Pons (tissue), 1 donor: ENCODE results near the gene PDE1A.

ENCODE experiments used
- DNase-seq: peaks from one replicate; pipeline ENCODE4 v3.0.0-alpha.2; 2016; ENCODE audit warnings: low spot score

Gene PDE1A

DNA sequence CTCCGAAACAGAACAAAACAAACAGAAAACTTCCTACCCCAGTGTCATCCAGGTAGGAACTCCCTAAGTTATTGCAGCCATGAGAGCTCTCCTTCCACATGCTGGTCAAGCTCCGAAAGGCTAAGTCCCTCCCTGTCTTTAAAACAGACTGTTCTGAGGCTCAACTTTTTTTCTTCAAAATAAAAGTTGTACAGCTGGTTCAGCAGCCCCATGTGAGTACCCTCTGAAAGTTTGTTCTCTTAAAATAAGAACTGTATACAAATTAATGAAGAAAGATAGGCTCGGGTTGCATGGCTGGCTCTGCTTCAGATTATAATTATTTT is at the start of gene PDE1A:
PDE1A (minus strand) TSS at position 119 of the 323 bp plus-strand sequence.
- no peak for DNase-seq

DNA sequence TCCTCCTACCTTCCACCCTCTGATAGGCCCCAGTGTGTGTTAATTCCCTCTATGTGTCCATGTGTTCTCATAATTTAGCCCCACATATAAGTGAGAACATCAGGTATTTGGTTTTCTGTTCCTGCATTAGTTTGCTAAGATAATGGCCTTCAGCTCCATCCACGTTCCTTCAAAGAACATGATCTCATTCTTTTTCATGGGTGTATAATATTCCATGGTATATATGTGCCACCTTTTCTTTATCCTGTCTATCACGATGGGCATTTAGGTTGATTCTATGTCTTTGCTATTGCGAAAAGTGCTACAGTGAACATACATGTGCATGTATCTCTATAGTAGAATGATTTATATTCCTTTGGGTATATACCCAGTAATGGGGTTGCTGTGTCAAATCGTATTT is 46.8 kb upstream of the PDE1A start:
- no peak for DNase-seq

DNA sequence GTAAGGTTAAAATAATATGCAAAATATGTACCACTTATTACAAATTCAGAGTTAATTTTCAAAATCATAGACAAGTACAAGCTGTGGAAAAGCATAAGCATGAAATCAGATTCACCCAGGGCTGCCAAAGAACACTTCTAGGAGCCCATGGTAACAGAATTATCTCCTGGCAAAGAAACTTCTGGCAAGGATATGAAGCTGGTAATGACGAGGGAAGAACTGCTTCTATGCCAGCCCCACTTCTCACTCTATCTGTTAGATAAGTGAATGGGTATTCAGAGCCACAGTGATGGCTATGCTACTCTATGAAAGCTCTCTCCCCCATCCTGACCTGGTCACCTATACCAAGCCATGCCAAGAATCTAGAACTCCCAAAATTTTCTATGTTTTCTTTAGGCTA is 36.9 kb upstream of the PDE1A start:
- DNase-seq, result no peak

DNA sequence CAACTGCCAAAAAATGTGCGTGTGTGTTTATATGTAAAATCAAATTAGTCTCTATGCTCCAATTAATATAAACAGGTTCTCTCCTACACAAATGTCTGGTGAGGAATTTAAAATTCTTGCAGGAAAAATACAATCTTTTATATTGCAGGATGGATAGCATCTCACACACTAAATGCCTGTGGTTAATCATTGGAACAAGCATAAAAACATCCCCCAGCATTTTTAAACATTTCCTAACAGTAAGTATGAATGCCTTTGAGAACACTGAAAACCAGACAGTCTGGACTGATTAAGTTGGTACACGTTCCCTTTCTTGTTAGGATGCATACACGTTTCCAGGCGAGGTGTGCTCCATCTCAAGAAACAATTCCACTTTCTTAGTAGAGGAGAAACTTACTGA is 29.9 kb upstream of the PDE1A start:
- DNase-seq, result no peak

DNA sequence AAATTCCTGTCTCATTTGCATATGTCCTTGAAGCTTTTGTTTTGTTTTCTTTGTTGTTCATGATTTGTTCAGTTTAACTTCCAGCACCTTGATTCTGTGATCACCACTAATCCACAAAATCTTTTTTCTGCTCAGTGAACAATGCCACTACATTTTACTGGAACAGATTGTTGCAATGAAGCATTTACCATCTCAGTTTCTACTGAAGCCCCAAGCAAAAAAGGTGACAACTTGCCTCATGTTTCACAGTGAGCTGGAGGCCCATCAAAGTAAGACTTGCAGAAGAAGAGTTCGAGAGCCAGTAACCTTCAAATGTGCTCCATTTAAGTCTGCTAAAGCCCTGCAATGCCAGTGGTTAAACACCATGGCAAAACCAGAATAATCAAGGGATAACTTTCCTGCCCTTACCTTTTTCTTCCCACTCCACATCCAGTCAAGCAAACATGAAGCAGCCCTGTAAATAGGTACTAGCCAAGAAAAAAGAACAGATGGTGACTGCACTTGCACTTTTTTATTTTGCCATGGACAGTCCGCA is 25.7 kb upstream of the PDE1A start:
- no peak for DNase-seq

DNA sequence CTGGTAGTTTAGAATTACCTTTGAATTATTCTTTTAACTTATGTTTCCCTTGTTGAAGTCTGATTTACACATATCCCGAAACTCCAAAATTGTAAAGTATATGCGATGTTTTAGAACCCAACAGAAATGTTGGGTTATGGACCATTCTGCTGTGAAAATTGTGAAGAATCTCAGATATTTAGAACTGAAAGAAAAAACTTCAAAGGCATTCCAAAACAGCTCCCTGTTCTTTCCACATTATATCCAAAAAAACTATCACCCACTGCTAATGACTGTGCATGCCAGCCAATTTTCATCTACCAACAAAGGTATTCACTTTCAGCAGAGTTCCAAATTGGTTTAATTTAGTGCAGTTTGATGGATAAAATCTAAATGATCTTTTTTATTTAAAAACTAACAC is 21.5 kb upstream of the PDE1A start:
- no peak for DNase-seq

DNA sequence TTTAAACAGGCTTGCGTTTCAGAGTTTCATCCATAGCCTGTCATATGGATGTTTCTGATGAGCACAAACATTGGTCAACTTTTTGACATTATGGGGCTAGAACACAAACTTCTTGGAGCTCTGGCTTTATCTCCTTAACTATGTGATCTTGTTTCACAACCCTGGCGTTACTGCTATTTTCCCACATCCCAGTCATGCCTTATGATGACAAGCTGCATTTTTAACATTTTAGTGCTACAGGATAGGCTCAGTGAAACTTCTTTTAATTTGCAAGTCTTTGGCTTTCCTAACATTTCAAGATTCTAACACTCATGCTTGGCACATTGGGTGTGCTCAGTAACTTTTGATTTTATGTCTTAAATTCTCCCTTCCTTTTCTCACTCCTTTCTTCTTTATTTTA is 21.0 kb upstream of the PDE1A start:
- no peak for DNase-seq

DNA sequence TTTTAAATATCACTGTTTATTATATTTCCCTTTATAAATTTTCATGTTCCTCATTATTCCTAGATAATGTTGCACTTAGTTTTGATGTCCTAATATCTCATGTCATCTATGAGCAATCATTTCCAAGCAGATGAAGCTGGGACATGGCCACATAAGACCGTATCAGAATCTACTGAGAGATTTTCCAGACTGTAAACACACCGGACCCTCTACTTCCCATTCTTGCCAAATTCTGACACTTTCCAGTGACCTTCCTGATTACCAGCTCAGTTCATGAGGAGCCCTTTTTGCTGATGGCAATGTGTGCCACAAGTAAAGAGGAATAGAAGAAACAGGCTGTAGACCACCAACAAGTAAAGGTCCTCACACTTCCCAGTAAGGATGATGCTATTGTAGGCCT is 20.3 kb upstream of the PDE1A start:
- DNase-seq, result no peak

DNA sequence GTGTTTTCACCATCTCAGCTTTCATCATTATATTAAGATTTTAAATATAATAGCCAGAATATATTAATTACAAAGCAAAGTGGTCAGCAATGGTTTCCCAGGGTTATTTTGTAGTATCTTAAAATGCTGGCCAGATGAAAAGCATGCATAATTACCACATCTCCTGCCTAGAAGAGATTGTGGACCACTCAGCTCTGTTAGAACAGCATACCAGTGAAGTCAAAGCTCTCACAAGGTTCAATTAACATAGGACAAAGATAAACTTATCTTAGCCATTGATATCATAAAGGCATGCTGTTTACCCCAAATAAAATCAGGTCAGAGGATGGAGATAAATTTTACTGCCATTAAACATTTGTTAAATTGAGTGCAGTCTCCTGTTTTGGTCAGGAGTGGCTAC is 19.3 kb upstream of the PDE1A start:
- no peak for DNase-seq

DNA sequence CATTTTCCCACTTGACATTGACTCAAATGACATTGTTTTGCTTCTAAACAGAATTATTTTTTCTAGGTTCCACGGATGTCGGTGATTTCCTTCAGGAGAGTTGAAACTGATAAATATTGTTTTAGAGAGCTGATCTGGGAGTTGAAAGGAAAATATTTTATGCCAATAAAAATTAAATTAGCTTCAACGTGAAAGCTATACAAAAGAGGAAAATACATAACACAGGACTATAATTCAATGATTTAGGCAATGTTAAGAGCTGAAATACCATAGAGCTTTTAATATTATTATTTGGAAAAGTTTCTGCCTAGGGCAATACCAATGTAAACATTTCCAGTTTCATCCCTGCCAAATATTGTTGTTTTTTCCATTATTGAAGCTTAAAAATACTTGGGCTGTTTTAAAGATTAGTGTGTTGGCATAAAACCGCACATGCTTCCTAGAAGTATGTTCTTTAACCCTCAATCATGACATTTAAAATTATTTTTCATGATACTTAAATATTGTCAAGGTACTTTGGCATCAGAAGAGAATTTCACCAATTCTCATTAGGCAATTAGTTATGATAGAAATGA is 18.6 kb upstream of the PDE1A start:
- no peak for DNase-seq

DNA sequence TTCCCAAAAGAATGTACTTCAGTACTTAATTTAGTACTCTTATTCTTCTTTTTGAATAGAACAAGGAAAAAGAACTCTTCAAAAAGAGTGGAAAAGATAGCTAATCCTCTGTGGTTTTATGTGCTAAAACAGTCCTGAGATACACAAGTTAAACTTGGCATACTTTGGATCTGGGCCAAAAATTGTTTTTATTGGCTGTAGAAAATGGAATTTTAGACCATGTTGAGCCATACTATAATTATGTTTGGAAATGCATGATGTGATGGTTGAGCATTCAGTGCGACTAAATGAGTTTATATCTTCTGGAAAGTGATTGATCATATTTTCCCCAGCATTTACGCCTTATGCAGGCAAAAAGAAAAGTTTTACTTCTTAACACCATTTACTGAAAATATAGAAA is 18.0 kb upstream of the PDE1A start:
- DNase-seq, result no peak

DNA sequence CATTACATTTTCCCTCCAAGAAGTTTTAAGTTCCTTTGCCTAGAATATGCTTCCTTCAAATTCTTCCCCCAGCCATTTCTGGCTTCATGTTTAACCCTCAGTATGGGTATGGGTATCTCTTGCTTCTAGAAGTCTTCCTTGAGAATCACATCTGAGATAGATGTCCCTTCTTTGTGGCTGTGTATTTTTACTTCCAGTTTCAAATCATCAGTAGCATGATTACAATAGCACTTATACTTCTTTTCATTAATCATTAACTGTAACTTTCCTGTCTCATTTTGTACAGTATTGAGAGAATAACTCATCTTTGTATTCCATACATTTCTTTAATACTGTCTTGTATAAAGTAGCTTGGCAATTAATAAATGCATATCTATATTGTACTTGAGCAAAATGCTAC is 17.3 kb upstream of the PDE1A start:
- no peak for DNase-seq

DNA sequence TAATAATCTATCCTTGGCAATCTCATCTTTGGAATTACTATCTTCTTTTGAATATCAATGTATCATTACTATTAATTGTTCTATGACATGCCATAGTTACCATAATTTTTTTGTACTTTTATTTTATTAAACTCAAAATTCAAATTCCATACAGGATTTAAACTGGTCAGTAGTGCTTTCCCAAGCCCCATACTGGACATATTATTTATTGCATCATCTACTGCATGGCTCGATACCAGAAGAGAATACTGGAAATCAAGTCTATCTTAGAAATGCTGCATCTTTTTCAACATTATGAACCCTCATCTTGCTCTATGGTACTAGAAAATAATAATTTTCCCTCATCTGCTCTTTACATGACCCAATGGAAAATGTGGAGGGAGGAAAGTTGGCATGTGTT is 9.4 kb upstream of the PDE1A start:
- no peak for DNase-seq

DNA sequence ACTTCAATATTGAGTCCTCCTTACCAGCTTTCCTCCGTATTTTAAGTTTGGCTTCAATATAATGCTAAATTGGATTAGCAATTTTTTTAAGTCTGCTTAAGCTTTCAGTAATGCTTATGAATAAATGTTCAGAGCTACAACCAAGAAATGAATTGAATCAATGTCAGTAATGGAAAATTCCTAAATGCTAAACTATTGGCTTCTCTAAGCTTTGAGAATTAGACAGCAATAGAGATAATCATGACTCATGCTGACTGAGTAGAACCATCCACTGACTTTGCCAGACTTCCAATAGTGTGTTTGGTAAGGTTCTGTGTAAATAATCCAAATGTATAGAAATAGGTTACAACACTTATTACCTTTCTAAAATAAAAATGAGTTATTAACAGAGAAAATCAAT is 8.9 kb upstream of the PDE1A start:
- DNase-seq, result peak; percentile 23

DNA sequence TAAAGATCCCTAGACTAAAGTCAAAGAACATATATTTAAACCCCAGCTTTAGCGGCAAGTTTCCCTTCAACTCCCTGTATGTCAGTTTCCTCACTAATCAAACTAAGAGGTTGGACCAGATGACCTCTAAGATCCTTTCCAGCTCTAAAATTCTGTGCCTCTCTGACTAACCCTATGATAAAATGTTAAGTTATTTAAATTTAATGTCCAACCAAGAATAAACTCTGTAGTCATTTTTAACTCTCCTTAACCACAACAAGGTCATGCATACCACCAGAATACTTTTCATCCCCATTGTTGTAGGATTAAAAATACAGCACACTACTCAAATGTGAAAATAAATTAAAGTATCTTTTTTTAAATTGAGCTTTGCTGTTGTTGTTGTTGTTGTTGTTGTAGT is 5.2 kb upstream of the PDE1A start:
- DNase-seq, result no peak

DNA sequence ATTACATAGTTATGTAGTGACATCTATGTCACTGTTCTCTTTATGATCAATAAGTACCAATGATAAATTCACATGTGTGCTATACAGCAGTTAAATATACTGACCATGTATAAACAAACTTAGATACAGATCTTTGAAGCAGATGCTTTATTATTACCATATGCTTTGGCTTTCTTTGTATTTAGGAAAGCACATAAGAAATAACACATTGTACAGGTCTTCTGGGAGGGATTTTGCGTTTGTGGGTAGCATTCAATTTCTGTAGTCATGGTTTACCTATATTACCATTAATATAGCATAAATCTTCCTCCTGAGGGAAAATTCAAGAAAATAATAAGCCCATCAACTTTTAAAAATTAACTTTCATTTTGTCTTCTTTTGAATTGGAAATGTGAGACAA is 1.6 kb upstream of the PDE1A start:
- DNase-seq, result no peak

DNA sequence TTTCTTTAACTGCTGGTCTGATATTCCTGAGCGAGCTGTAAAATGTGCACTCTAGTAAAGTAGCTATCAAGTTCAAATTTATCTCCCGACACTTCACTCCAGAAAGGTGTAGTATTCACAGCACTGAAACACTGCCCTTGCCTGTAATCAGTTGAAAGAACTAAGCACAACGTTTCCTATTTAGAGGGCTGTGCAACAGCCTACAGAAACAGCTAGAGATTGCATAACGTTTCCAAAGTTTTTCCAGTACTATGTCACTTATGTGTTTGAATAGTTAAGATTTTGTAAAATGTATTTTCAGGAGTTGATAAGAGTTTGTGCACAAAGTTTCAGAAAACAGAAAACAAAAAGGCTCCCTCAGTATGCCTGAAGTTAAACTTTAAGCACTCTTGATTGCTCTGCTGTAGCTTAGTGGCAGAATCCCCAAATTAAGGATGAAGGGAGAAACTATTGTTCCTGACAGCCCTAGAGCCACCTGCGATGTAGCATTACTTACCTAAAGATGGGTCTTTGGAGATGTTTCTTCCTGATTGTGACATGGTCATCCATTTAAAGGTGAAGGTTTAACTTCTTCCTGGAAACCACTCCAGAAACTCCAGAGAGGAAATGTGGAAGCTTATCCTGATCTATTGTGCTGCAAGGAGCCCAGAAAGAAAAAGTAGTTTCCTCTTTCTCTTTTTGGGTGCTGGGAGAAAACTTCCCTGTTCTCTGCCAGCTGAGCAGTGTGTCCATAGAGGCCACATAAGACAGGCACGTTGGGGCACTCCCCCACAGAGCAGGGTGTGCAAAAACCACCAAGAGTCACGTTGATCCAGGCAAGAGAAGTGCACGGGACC is 536 bp downstream of the PDE1A start:
- no peak for DNase-seq

DNA sequence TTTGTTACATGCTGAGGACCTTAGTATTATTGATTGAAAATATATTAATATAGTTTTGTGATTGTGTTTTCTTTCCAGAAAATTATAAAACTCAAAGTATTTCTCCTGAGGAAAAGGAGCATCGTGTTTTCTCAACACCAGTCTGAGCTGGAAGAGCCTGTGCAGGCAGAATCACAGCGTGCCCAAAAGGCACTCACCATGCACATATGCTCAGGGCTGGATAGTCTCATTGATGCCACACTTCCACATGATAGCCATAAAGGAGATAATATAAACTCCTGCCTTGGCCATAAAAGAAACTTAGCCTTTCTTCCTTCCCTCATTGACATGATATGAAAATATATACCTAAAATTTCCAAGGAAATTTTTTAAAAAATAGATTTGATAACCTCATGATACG is 4.0 kb downstream of the PDE1A start:
- DNase-seq, result no peak

DNA sequence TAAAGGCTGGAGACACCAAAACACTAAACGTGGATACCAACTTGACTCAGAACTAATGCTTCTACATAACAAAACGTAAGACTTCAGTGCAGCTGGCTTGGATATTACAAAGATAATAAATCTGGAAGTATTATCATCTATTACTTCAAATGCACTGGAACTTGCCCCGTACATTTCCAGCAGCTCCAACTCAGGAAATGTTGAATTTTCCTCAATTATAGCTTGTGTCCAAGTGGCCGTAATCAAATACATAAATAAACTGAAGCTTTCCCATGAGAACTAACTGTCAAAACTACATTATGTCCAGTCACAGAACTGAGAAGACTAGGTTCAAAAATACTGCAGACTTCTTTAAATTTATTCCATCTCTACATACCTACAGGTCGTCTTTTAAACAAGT is 6.2 kb downstream of the PDE1A start:
- no peak for DNase-seq

DNA sequence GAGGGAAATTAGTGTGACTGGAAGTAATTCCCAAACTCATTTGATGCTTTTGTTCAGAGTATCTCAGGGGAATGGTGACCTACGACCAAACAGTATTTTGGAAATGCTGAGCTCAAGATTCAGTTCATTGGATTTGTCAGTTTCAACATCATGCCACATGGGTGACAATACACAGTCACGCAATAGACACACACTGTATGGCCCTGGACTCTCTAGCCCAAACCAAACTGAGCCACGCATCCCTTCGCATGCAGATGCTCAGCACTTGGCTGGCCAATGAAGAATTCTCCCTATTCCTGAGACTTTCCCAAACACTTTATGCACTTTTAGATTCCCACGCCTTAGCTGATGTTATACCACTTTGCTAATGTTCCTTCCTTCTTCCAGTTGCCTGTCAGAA is 10.0 kb downstream of the PDE1A start:
- DNase-seq, result no peak

DNA sequence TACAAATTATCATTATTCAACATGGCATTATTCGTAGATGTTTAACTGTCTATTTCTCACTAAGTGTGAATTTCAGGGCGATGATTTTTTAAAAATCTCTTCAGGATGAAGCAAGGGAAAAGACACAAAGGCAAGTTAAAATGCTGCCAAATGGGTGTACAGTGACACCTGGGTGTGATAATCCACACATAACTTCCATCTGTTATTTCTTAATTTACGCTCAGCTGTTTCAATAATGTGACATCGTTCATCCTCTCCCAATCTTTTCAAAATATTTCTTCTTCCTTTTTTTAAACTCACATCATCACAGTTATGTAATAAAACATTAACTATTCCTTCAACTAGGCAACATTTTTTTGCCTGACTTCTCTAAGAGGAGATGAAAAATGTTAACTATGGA is 10.6 kb downstream of the PDE1A start:
- DNase-seq, result no peak

DNA sequence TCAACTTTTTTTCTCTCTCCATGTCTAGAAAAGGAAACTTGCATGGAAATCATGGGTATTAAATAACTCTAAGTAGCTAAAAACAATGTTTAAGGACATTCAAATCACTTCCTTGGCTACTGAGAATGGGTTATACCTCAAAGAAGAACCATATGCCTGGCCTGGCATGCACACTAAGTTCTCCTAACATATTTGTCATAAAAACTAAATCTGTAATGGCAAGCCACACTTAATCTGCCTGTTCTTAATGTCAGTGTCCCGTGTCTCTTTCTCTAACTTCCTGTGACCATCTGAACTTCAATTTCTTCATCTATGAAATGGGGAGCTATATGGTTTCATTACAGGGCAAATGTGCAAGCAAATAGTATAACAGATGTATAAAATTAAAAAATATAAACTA is 11.1 kb downstream of the PDE1A start:
- no peak for DNase-seq

DNA sequence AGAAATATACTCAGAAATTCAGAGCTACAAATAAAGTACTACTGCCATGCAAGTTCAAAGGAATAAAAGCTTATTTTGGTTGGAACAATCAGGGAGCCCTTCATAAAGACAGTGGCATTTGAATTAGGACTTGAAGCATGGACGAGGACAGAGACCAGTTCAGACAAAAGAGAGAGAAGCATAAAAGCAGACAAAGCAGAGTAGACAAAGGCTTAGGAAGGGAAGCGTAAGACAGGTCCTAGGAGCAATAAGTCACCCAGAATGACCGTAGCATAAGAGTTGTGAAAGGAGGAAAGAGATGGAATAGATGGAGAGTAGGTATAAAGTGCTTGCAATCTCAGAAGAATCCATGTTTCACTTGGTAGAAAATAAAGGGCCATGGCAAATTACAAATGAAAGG is 14.0 kb downstream of the PDE1A start:
- DNase-seq, result no peak

DNA sequence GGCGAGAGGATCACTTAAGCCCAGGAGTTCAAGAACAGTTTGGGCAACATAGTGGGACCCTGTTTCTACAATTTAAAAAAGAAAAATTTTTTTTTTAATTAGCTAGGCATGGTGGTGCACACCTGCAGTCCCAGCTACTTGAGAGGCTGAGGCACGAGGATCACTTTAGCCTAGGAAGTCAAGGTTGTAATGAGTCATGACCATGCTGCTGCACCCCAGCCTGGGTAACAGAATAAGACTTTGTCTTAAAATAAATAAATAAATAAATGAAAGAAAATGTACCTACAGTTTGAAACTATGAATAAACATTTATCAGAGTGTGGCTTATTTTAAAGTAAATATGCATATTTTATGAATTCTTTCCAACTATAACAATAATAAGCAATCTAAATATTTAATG is 16.7 kb downstream of the PDE1A start:
- DNase-seq, result no peak
